ENCODE results near the gene PTPN4.

- TF ChIP-seq, protein P1, sequence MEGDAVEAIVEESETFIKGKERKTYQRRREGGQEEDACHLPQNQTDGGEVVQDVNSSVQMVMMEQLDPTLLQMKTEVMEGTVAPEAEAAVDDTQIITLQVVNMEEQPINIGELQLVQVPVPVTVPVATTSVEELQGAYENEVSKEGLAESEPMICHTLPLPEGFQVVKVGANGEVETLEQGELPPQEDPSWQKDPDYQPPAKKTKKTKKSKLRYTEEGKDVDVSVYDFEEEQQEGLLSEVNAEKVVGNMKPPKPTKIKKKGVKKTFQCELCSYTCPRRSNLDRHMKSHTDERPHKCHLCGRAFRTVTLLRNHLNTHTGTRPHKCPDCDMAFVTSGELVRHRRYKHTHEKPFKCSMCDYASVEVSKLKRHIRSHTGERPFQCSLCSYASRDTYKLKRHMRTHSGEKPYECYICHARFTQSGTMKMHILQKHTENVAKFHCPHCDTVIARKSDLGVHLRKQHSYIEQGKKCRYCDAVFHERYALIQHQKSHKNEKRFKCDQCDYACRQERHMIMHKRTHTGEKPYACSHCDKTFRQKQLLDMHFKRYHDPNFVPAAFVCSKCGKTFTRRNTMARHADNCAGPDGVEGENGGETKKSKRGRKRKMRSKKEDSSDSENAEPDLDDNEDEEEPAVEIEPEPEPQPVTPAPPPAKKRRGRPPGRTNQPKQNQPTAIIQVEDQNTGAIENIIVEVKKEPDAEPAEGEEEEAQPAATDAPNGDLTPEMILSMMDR (conservative IDR thresholded peaks at IDR 0.05 in 1 of 2, IDR thresholded peaks at IDR 0.05 in 1 of 2; ENCODE audit: low read depth in 1 of 2, low read length in 2 of 2): no peak
- no peak for TF ChIP-seq EZH2 (IDR thresholded peaks at IDR 0.05; ENCODE audit: low read length, missing control alignments)
Measured at GRCh38 chr2:120012771-120013596, 253.3 kb downstream of the PTPN4 start, which contains the start of gene EPB41L5.
